HepG2 (cell line): ENCODE measurements around the gene CD302. TPM values are rescaled to one million over a fixed set of nuclear protein-coding genes. Genes with fewer than 3 reads are reported as not detected.
A peak's percentile ranks its signal among the peaks of the same experiment; 100 is the strongest.

Experiments
- BORCS8-MEF2B ChIP-seq: sonication (generic); formaldehyde crosslinking; IDR thresholded peaks from 2 replicates; pipeline ENCODE4 v1.8.0; 2022; ENCODE audit warnings: mild to moderate bottlenecking, missing genetic modification reagents
- GLI4 ChIP-seq: sonication (generic); formaldehyde crosslinking; IDR thresholded peaks from 2 replicates; pipeline ENCODE4 v1.5.1; 2020; ENCODE audit warnings: missing genetic modification reagents, mild to moderate bottlenecking, moderate library complexity, borderline replicate concordance
- KAT8 ChIP-seq: IDR thresholded peaks from 2 replicates; pipeline ENCODE4 v1.6.1; 2016; ENCODE audit warnings: missing genetic modification reagents, missing compliant biosample characterization
- NFATC3 ChIP-seq: sonication (generic); formaldehyde crosslinking; IDR thresholded peaks from 2 replicates; pipeline ENCODE4 v1.5.1; 2020; ENCODE audit warnings: mild to moderate bottlenecking, missing genetic modification reagents
- NR2F6 ChIP-seq, 2 experiments: IDR thresholded peaks; 2 replicates each; pipeline ENCODE4 v1.6.1; 2016; ENCODE audit warnings: antibody characterized with exemption in 1 of 2, mild to moderate bottlenecking in 1 of 2
- PHF20 ChIP-seq: sonication (generic); formaldehyde crosslinking; IDR thresholded peaks from 2 replicates; pipeline ENCODE4 v1.5.0; 2020; ENCODE audit warnings: mild to moderate bottlenecking, missing genetic modification reagents
- TEAD3 ChIP-seq: optimal IDR thresholded peaks from 2 replicates; pipeline ENCODE3; 2016; ENCODE audit warnings: borderline replicate concordance
- ZFP1 ChIP-seq: IDR thresholded peaks from 2 replicates; pipeline ENCODE4 v1.6.1; 2016
- ZNF335 ChIP-seq: sonication (generic); formaldehyde crosslinking; IDR thresholded peaks from 2 replicates; pipeline ENCODE4 v1.4.0; 2020; ENCODE audit warnings: missing genetic modification reagents
- ZNF362 ChIP-seq: sonication (generic); formaldehyde crosslinking; IDR thresholded peaks from 2 replicates; pipeline ENCODE4 v1.4.0; 2020; ENCODE audit warnings: missing genetic modification reagents, mild to moderate bottlenecking, borderline replicate concordance
- ZNF564 ChIP-seq: sonication (generic); formaldehyde crosslinking; IDR thresholded peaks from 2 replicates; pipeline ENCODE4 v1.8.1; 2023; ENCODE audit warnings: mild to moderate bottlenecking, missing genetic modification reagents
- ZNF709 ChIP-seq: sonication (generic); formaldehyde crosslinking; IDR thresholded peaks from 2 replicates; pipeline ENCODE4 v1.5.0; 2020; ENCODE audit warnings: mild to moderate bottlenecking, missing genetic modification reagents
- ZSCAN12 ChIP-seq: sonication (generic); formaldehyde crosslinking; IDR thresholded peaks from 2 replicates; pipeline ENCODE4 v1.9.0; 2021; ENCODE audit warnings: mild to moderate bottlenecking, missing genetic modification reagents
- polyA plus RNA-seq, 8 experiments: library from polyadenylated mRNA; depleted of rRNA in 3 of 8; stranded (reverse) in 7 of 8; unstranded in 1 of 8; fragments of >200 nt; fragmentation: Illumina TruSeq in 4 of 8; extraction: Trizol in 4 of 8; gene quantifications; 2 replicates each; pipeline versions ENCODE4 v1.2.1 to v1.2.3, GENCODE V29; 2011 to 2016; ENCODE audit warnings: low read depth in 4 of 8, missing spikeins in 1 of 8, mixed read lengths in 1 of 8; ENCODE audit not compliant: insufficient read depth in 1 of 8
- total RNA-seq, 5 experiments: library from RNA; depleted of rRNA; stranded (reverse); fragments of >200 nt; fragmentation: Illumina TruSeq; extraction: Trizol; gene quantifications; 2 replicates each; pipeline ENCODE4 v1.2.3, GENCODE V29; 2016; ENCODE audit warnings: low read depth in 1 of 5
- TF ChIP-seq, protein P1 (sequence below): sonication (generic); formaldehyde crosslinking; IDR thresholded peaks from 2 replicates; pipeline ENCODE4 v1.4.0; 2020; ENCODE audit warnings: missing genetic modification reagents
- TF ChIP-seq, protein P2 (sequence below): sonication (generic); formaldehyde crosslinking; IDR thresholded peaks from one replicate; pipeline ENCODE4 v1.5.1; 2020; ENCODE audit warnings: mild to moderate bottlenecking, missing genetic modification reagents; ENCODE audit errors: not compliant biosample characterization

The CD302 gene
- total and polyA plus RNA-seq, 2 of the 13 experiments (the other 11 are each of a cell fraction or from before 2014, with no cell fraction given), result 8.0 to 15.6 TPM

- no peak for TF ChIP-seq ZNF362
- TF ChIP-seq, protein P1, sequence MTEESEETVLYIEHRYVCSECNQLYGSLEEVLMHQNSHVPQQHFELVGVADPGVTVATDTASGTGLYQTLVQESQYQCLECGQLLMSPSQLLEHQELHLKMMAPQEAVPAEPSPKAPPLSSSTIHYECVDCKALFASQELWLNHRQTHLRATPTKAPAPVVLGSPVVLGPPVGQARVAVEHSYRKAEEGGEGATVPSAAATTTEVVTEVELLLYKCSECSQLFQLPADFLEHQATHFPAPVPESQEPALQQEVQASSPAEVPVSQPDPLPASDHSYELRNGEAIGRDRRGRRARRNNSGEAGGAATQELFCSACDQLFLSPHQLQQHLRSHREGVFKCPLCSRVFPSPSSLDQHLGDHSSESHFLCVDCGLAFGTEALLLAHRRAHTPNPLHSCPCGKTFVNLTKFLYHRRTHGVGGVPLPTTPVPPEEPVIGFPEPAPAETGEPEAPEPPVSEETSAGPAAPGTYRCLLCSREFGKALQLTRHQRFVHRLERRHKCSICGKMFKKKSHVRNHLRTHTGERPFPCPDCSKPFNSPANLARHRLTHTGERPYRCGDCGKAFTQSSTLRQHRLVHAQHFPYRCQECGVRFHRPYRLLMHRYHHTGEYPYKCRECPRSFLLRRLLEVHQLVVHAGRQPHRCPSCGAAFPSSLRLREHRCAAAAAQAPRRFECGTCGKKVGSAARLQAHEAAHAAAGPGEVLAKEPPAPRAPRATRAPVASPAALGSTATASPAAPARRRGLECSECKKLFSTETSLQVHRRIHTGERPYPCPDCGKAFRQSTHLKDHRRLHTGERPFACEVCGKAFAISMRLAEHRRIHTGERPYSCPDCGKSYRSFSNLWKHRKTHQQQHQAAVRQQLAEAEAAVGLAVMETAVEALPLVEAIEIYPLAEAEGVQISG (CRISPR knock-in tag), result peak; percentile 80
- TF ChIP-seq BORCS8-MEF2B, result peak; percentile 93; the same call in 1 of the 2 replicates
- no peak for TF ChIP-seq NFATC3 (CRISPR knock-in tag)
- TF ChIP-seq ZNF335 (CRISPR knock-in tag), result peak; percentile 64; the same call in 1 of the 2 replicates
- peak; percentile 88; the same call in 1 of the 2 replicates for TF ChIP-seq GLI4 (CRISPR knock-in tag)
- peak; percentile 48; the same call in 1 of the 2 replicates for TF ChIP-seq KAT8 (CRISPR knock-in tag)
- TF ChIP-seq, protein P2, sequence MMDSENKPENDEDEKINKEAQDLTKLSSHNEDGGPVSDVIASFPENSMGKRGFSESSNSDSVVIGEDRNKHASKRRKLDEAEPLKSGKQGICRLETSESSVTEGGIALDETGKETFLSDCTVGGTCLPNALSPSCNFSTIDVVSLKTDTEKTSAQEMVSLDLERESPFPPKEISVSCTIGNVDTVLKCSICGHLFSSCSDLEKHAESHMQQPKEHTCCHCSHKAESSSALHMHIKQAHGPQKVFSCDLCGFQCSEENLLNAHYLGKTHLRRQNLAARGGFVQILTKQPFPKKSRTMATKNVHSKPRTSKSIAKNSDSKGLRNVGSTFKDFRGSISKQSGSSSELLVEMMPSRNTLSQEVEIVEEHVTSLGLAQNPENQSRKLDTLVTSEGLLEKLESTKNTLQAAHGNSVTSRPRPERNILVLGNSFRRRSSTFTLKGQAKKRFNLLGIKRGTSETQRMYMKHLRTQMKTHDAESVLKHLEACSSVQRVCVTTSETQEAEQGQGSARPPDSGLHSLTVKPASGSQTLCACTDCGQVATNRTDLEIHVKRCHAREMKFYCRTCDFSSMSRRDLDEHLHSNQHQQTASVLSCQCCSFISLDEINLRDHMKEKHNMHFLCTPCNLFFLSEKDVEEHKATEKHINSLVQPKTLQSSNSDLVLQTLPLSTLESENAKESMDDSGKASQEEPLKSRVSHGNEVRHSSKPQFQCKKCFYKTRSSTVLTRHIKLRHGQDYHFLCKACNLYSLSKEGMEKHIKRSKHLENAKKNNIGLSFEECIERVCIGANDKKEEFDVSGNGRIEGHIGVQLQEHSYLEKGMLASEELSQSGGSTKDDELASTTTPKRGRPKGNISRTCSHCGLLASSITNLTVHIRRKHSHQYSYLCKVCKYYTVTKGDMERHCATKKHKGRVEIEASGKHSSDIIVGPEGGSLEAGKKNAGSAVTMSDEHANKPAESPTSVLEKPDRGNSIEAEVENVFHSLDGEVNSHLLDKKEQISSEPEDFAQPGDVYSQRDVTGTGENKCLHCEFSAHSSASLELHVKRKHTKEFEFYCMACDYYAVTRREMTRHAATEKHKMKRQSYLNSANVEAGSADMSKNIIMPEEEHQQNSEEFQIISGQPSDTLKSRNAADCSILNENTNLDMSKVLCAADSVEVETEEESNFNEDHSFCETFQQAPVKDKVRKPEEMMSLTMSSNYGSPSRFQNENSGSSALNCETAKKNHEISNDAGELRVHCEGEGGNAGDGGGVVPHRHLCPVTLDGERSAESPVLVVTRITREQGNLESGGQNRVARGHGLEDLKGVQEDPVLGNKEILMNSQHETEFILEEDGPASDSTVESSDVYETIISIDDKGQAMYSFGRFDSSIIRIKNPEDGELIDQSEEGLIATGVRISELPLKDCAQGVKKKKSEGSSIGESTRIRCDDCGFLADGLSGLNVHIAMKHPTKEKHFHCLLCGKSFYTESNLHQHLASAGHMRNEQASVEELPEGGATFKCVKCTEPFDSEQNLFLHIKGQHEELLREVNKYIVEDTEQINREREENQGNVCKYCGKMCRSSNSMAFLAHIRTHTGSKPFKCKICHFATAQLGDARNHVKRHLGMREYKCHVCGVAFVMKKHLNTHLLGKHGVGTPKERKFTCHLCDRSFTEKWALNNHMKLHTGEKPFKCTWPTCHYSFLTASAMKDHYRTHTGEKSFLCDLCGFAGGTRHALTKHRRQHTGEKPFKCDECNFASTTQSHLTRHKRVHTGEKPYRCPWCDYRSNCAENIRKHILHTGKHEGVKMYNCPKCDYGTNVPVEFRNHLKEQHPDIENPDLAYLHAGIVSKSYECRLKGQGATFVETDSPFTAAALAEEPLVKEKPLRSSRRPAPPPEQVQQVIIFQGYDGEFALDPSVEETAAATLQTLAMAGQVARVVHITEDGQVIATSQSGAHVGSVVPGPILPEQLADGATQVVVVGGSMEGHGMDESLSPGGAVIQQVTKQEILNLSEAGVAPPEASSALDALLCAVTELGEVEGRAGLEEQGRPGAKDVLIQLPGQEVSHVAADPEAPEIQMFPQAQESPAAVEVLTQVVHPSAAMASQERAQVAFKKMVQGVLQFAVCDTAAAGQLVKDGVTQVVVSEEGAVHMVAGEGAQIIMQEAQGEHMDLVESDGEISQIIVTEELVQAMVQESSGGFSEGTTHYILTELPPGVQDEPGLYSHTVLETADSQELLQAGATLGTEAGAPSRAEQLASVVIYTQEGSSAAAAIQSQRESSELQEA (CRISPR knock-in tag), result peak; percentile 81
- TF ChIP-seq ZNF709 (CRISPR knock-in tag), result peak; percentile 92
- TF ChIP-seq TEAD3 (CRISPR knock-in tag), result no peak
- 0 out of 2 replicates have a peak, but pooled peaks have one; percentile 40 for TF ChIP-seq ZSCAN12 (CRISPR knock-in tag)
- TF ChIP-seq NR2F6 (IDR thresholded peaks at IDR 0.05), result peak; percentile 59; the same call in 1 of the 2 replicates
- TF ChIP-seq NR2F6 (CRISPR knock-in tag; IDR thresholded peaks at IDR 0.05), result 0 out of 2 replicates have a peak, but pooled peaks have one; percentile 49
- peak; percentile 51 for TF ChIP-seq PHF20 (CRISPR knock-in tag)
- TF ChIP-seq ZFP1, result 0 out of 2 replicates have a peak, but pooled peaks have one; percentile 26
- peak; percentile 96 for TF ChIP-seq ZNF564
These were observed at the start of gene CD302 (continued) for GRCh38 chr2:159797543-159798375.
